HEK293 (cell line): ENCODE results near the gene CDRT4.

Experiments used
- CTCF ChIA-PET: fragments of 350-600 bp; formaldehyde crosslinking; extraction: SDS; loops from one replicate; lab custom pipeline; 2021; ENCODE audit warnings: antibody characterized with exemption; lab: Yijun Ruan, JAX
- POLR2A ChIA-PET: fragments of 300-600 bp; formaldehyde crosslinking; extraction: SDS; loops from one replicate; lab custom pipeline; 2020; ENCODE audit warnings: antibody characterized with exemption, inconsistent platforms; lab: Yijun Ruan, JAX
- H3K27ac ChIP-seq: fragments of 200-500 bp; sonication (Bioruptor generic); 2 replicates; pipeline ENCODE4 v1.5.1; 2014; ENCODE audit warnings: low read depth, low read length, control low read depth, inconsistent platforms; ENCODE audit errors: extremely low read depth
- H3K36me3 ChIP-seq, 2 experiments: fragments of 200-500 bp in 1 of 2; sonication (Bioruptor generic) in 1 of 2; 1 replicate in 1 of 2; 2 replicates in 1 of 2; pipeline ENCODE4 v1.5.1; 2014 to 2017; ENCODE audit warnings: inconsistent platforms in 2 of 2, low read length in 2 of 2; ENCODE audit not compliant: control insufficient read depth in 2 of 2, insufficient read depth in 1 of 2
- H3K4me1 ChIP-seq: fragments of 200-500 bp; sonication (Bioruptor generic); 2 replicates; pipeline ENCODE4 v1.5.1; 2014; ENCODE audit warnings: mild to moderate bottlenecking, low read length, inconsistent platforms; ENCODE audit not compliant: control insufficient read depth, insufficient read depth
- H3K4me3 ChIP-seq: 2 replicates; pipeline ENCODE4 v1.5.1; 2011; ENCODE audit warnings: low read depth, mild to moderate bottlenecking, control low read depth, low read length, moderate library complexity
- H3K9me3 ChIP-seq: fragments of 200-500 bp; sonication (Bioruptor generic); 2 replicates; pipeline ENCODE4 v1.5.1; 2014; ENCODE audit warnings: low read depth, low read length, inconsistent platforms; ENCODE audit not compliant: control insufficient read depth, insufficient read depth
- EGR2 ChIP-seq: fragments of 450-650 bp; formaldehyde crosslinking; IDR thresholded peaks from 2 replicates; pipeline ENCODE4 v1.5.1; 2016; ENCODE audit warnings: low read depth, missing biosample characterization, missing genetic modification characterization
- GLI2 ChIP-seq: fragments of 450-650 bp; formaldehyde crosslinking; IDR thresholded peaks from 2 replicates; pipeline ENCODE4; 2017; ENCODE audit warnings: missing biosample characterization, missing genetic modification characterization, low read depth, borderline replicate concordance
- GLI4 ChIP-seq: fragments of 450-650 bp; formaldehyde crosslinking; IDR thresholded peaks from 2 replicates; pipeline ENCODE4 v1.5.1; 2016; ENCODE audit warnings: missing biosample characterization, missing genetic modification characterization
- IKZF3 ChIP-seq: fragments of 450-650 bp; IDR thresholded peaks from 2 replicates; pipeline ENCODE4 v1.5.0; 2018; ENCODE audit warnings: missing biosample characterization, mild to moderate bottlenecking, missing genetic modification characterization, moderate library complexity
- KLF17 ChIP-seq: fragments of 450-650 bp; formaldehyde crosslinking; IDR thresholded peaks from 2 replicates; pipeline ENCODE4 v1.5.1; 2016; ENCODE audit warnings: missing biosample characterization, missing genetic modification characterization
- PRDM1 ChIP-seq: fragments of 450-650 bp; formaldehyde crosslinking; IDR thresholded peaks from 2 replicates; pipeline ENCODE4; 2016; ENCODE audit warnings: missing biosample characterization, missing genetic modification characterization
- SP7 ChIP-seq: fragments of 450-650 bp; formaldehyde crosslinking; IDR thresholded peaks from 2 replicates; pipeline ENCODE4 v1.5.1; 2016; ENCODE audit warnings: missing biosample characterization, missing genetic modification characterization
- ZBTB7A ChIP-seq: fragments of 450-650 bp; formaldehyde crosslinking; IDR thresholded peaks from 2 replicates; pipeline ENCODE4 v1.5.1; 2016; ENCODE audit warnings: low read depth, missing biosample characterization, missing genetic modification characterization
- ZFP41 ChIP-seq: fragments of 450-650 bp; formaldehyde crosslinking; IDR thresholded peaks from 2 replicates; pipeline ENCODE4 v1.5.1; 2016; ENCODE audit warnings: missing biosample characterization, missing genetic modification characterization, borderline replicate concordance
- ZNF302 ChIP-seq: fragments of 450-650 bp; formaldehyde crosslinking; IDR thresholded peaks from 2 replicates; pipeline ENCODE4 v1.5.1; 2016; ENCODE audit warnings: missing biosample characterization, missing genetic modification characterization, low read depth
- ZNF398 ChIP-seq: fragments of 450-650 bp; formaldehyde crosslinking; IDR thresholded peaks from 2 replicates; pipeline ENCODE4 v1.5.1; 2017; ENCODE audit warnings: missing biosample characterization, missing genetic modification characterization
- ZNF473 ChIP-seq: fragments of 450-650 bp; formaldehyde crosslinking; IDR thresholded peaks from 2 replicates; pipeline ENCODE4 v1.5.1; 2017; ENCODE audit warnings: missing biosample characterization, missing genetic modification characterization
- ZNF510 ChIP-seq: fragments of 450-650 bp; formaldehyde crosslinking; IDR thresholded peaks from 2 replicates; pipeline ENCODE4 v1.5.1; 2018; ENCODE audit warnings: mild to moderate bottlenecking, missing genetic modification characterization, missing biosample characterization; ENCODE audit not compliant: insufficient replicate concordance
- ZNF544 ChIP-seq: fragments of 450-650 bp; formaldehyde crosslinking; IDR thresholded peaks from 2 replicates; pipeline ENCODE4 v1.5.0; 2017; ENCODE audit warnings: missing biosample characterization, missing genetic modification characterization
- ZNF580 ChIP-seq: fragments of 450-650 bp; formaldehyde crosslinking; IDR thresholded peaks from 2 replicates; pipeline ENCODE4 v1.5.1; 2016; ENCODE audit warnings: missing biosample characterization, missing genetic modification characterization
- ZNF600 ChIP-seq: fragments of 450-650 bp; formaldehyde crosslinking; IDR thresholded peaks from 2 replicates; pipeline ENCODE4 v1.5.1; 2016; ENCODE audit warnings: missing biosample characterization, missing genetic modification characterization
- ZNF624 ChIP-seq: fragments of 450-650 bp; formaldehyde crosslinking; IDR thresholded peaks from 2 replicates; pipeline ENCODE4 v1.5.1; 2017; ENCODE audit warnings: missing biosample characterization, missing genetic modification characterization
- ZNF626 ChIP-seq: fragments of 450-650 bp; sonication (Bioruptor Pico); formaldehyde crosslinking; IDR thresholded peaks from 2 replicates; pipeline ENCODE4 v1.5.1; 2018; ENCODE audit warnings: missing biosample characterization, missing genetic modification characterization, inconsistent platforms
- ZNF658 ChIP-seq: fragments of 450-650 bp; formaldehyde crosslinking; IDR thresholded peaks from 2 replicates; pipeline ENCODE4; 2016; ENCODE audit warnings: missing biosample characterization, missing genetic modification characterization
- ZNF701 ChIP-seq: fragments of 450-650 bp; formaldehyde crosslinking; IDR thresholded peaks from 2 replicates; pipeline ENCODE4 v1.5.1; 2016; ENCODE audit warnings: missing biosample characterization, missing genetic modification characterization
- ZNF76 ChIP-seq: fragments of 450-650 bp; formaldehyde crosslinking; IDR thresholded peaks from 2 replicates; pipeline ENCODE4; 2016; ENCODE audit warnings: low read depth, missing biosample characterization, missing genetic modification characterization, borderline replicate concordance
- ZNF768 ChIP-seq: fragments of 450-650 bp; formaldehyde crosslinking; IDR thresholded peaks from 2 replicates; pipeline ENCODE4 v1.5.1; 2018; ENCODE audit warnings: missing biosample characterization, mild to moderate bottlenecking, missing genetic modification characterization
- ZNF776 ChIP-seq: fragments of 450-650 bp; formaldehyde crosslinking; IDR thresholded peaks from 2 replicates; pipeline ENCODE4 v1.5.0; 2017; ENCODE audit warnings: missing biosample characterization, missing genetic modification characterization, borderline replicate concordance

CDRT4 gene

DNA sequence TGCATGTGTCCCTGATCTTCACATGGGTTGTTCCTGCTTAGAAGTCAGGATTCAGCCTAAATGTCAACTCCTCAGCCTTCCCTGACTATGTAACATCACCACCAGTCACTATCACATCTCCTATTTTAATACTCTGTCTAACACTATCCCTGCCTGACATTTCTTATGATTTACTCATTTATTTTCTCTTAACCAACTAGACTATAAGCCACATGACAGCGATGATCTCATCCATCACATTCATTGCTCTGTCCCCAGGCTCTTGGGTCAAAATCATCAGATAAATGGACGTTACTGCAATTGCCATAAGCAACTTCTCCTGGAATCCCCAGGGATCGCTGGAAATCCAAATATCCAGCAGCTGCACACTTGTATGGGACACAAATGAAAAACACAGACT, 15.7 kb downstream of the CDRT4 start:
- Histone ChIP-seq H3K27ac (no peak overlapping the region), H3K9me3 (no peaks in the 10 kb centered on the region; the same call in 1 of the 2 replicates), H3K4me3 (no peak overlapping the region), H3K36me3 (peaks cover 0 to 40% of the 10 kb centered on the region in 2 experiments; a peak in 1 of 3 replicates), H3K4me1 (no peaks in the 10 kb centered on the region)
- POLR2A ChIA-PET = no interaction called here
- CTCF ChIA-PET = no interaction called here
- TF ChIP-seq ZNF776 (tag by site-specific recombination) (no peak), PRDM1 (tag by site-specific recombination) (no peak), ZNF510 (tag by site-specific recombination) (no peak), ZNF580 (tag by site-specific recombination) (no peak), ZNF701 (tag by site-specific recombination) (no peak), GLI2 (tag by site-specific recombination) (no peak), EGR2 (tag by site-specific recombination) (no peak), ZNF768 (tag by site-specific recombination) (no peak), ZNF302 (tag by site-specific recombination) (no peak), ZNF76 (tag by site-specific recombination) (no peak), ZNF626 (no peak), IKZF3 (tag by site-specific recombination) (no peak), ZNF398 (tag by site-specific recombination) (no peak), KLF17 (tag by site-specific recombination) (no peak), GLI4 (tag by site-specific recombination) (no peak), SP7 (tag by site-specific recombination) (no peak), ZFP41 (tag by site-specific recombination) (no peak), ZNF624 (tag by site-specific recombination) (no peak)

- H3K36me3 ChIP-seq = peaks cover 0 to 18% of the 10 kb centered on the region in 2 experiments; a peak in 1 of 3 replicates
- ChIA-PET CTCF (interaction anchor here (1.2 kb wide), 1 partner anchor 54 kb away, joined by 4 read pairs; no protein-coding TSS in a partner anchor), POLR2A (no interaction called here)
- H3K9me3 ChIP-seq = no peaks in the 10 kb centered on the region
- no peak for TF ChIP-seq ZNF544 (tag by site-specific recombination)
- TF ChIP-seq ZBTB7A (tag by site-specific recombination) = no peak
- no peak for TF ChIP-seq ZNF658 (tag by site-specific recombination)
- no peak for TF ChIP-seq ZNF473 (tag by site-specific recombination)
- TF ChIP-seq ZNF600 (tag by site-specific recombination) = peak; percentile 43; the same call in 1 of the 2 replicates
- H3K4me3 ChIP-seq = no peak overlapping the region
- peaks cover 11% of the 10 kb centered on the region for H3K4me1 ChIP-seq
- H3K27ac ChIP-seq = no peak overlapping the region
Measured at GRCh38 chr17:15448580-15448956, 18.9 kb downstream of the CDRT4 start.
